CD4-positive, alpha-beta T cell (primary cell): ENCODE results near the gene MAL. TPM values are rescaled to one million over a fixed set of nuclear protein-coding genes. Genes with fewer than 3 reads are reported as not detected.

Source experiments
- ATAC-seq: fragments of 200-7000 bp; cut with Tn5 transposase; one replicate; pipeline ENCODE4 v1.10.0; 2022; ENCODE audit warnings: mild to moderate bottlenecking; ENCODE audit not compliant: poor library complexity
- CTCF ChIA-PET: fragments of 350-600 bp; sonication (Branson Sonifier 250); formaldehyde crosslinking; loops from one replicate; lab custom pipeline; 2021; ENCODE audit warnings: antibody characterized with exemption, inconsistent platforms; lab: Charles Lee
- POLR2A ChIA-PET: fragments of 350-600 bp; sonication (Branson Sonifier 250); formaldehyde crosslinking; loops from one replicate; lab custom pipeline; 2021; ENCODE audit warnings: antibody characterized with exemption, inconsistent platforms; lab: Charles Lee
- DNase-seq, 14 experiments: peaks; one replicate each; pipeline ENCODE4 v3.0.0-alpha.2; 2013 to 2020; ENCODE audit warnings: mixed read lengths in 2 of 14
- H3K27ac ChIP-seq, 2 donors: one replicate each; pipeline versions ENCODE4 v1.5.1 to v1.7.0; 2013; ENCODE audit warnings: low read length in 2 of 2, low read depth in 1 of 2, mild to moderate bottlenecking in 1 of 2
- H3K27me3 ChIP-seq, 2 experiments: 1 replicate in 1 of 2; 2 replicates in 1 of 2; pipeline versions ENCODE4 v1.6.1 to v1.7.0; 2013; ENCODE audit warnings: low read length in 2 of 2, control low read depth in 1 of 2, mild to moderate bottlenecking in 1 of 2, moderate library complexity in 1 of 2; ENCODE audit not compliant: insufficient read depth in 2 of 2, control insufficient read depth in 1 of 2
- H3K36me3 ChIP-seq: one replicate; pipeline ENCODE4 v1.6.1; 2013; ENCODE audit warnings: low read length, control low read depth; ENCODE audit not compliant: insufficient read depth
- H3K4me1 ChIP-seq: one replicate; pipeline ENCODE4 v1.6.1; 2013; ENCODE audit warnings: low read length, control low read depth; ENCODE audit not compliant: insufficient read depth
- H3K4me3 ChIP-seq: one replicate; pipeline ENCODE4 v1.5.1; 2013; ENCODE audit warnings: mild to moderate bottlenecking, low read length, moderate library complexity
- H3K9me3 ChIP-seq, 2 experiments: 1 replicate in 1 of 2; 2 replicates in 1 of 2; pipeline versions ENCODE4 v1.6.1 to v1.7.0; 2013; ENCODE audit warnings: low read length in 2 of 2, mild to moderate bottlenecking in 2 of 2, control low read depth in 1 of 2, moderate library complexity in 1 of 2; ENCODE audit not compliant: control insufficient read depth in 1 of 2, insufficient read depth in 1 of 2
- H3K27ac Mint-ChIP-seq: one replicate; pipeline ENCODE4 v1.8.0; 2020; ENCODE audit warnings: mixed read lengths
- H3K27me3 Mint-ChIP-seq: one replicate; pipeline ENCODE4 v1.8.0; 2021; ENCODE audit warnings: mixed read lengths
- H3K36me3 Mint-ChIP-seq: one replicate; pipeline ENCODE4 v1.8.0; 2021; ENCODE audit warnings: low read depth, mixed read lengths
- H3K4me1 Mint-ChIP-seq: one replicate; pipeline ENCODE4 v1.8.0; 2021; ENCODE audit warnings: low read depth, mixed read lengths
- H3K4me3 Mint-ChIP-seq: one replicate; pipeline ENCODE4 v1.8.0; 2020; ENCODE audit warnings: mild to moderate bottlenecking, mixed read lengths
- H3K9me3 Mint-ChIP-seq: one replicate; pipeline ENCODE4 v1.8.0; 2020; ENCODE audit warnings: mixed read lengths
- CTCF ChIP-seq: fragments of 200-600 bp; IDR thresholded peaks from one replicate; pipeline ENCODE4 v1.8.0; 2022; ENCODE audit warnings: antibody characterized with exemption, mild to moderate bottlenecking
- intact Hi-C, 2 experiments: fragments of 100-400 bp; cut with DNase I in 1 of 2; cut with micrococcal nuclease in 1 of 2; formaldehyde crosslinking; loops; one replicate each; pipeline versions ENCODE4 v1.15.1 to v1.9.0; 2023 to 2025; cut with DNase I, micrococcal nuclease
- total RNA-seq, 174 experiments: library from RNA in 2 of 174; stranded (reverse) in 2 of 174; gene quantifications; one replicate each; pipeline ENCODE4 v1.2.3 and lab custom pipeline; 2021 to 2026

Gene MAL
- total RNA-seq, 2 experiments from 2014 or later, result 101 to 102 TPM

GRCh38 chr2:94982675-94983074, 42.8 kb upstream of the MAL start:
- no peak overlapping the region for H3K27ac ChIP-seq
- POLR2A ChIA-PET, result no interaction called here
- H3K27me3 ChIP-seq, result peaks cover 0 to 6% of the 10 kb centered on the region in 2 experiments
- DNase-seq, result no peak
- H3K9me3 ChIP-seq, result peaks cover 0 to 6% of the 10 kb centered on the region in 2 experiments
- no peak overlapping the region for H3K4me3 ChIP-seq
- intact Hi-C loops, result no loop called here
- no peak overlapping the region for H3K27ac Mint-ChIP-seq
- H3K27me3 Mint-ChIP-seq, result peaks cover 23% of the 10 kb centered on the region
- CTCF ChIA-PET, result no interaction called here
- H3K36me3 Mint-ChIP-seq, result no peaks in the 10 kb centered on the region
- no peak for ATAC-seq
- H3K9me3 Mint-ChIP-seq, result no peaks in the 10 kb centered on the region
- H3K4me1 Mint-ChIP-seq, result no peaks in the 10 kb centered on the region
- TF ChIP-seq CTCF, result no peak
- H3K36me3 ChIP-seq, result no peaks in the 10 kb centered on the region
- H3K4me1 ChIP-seq, result no peaks in the 10 kb centered on the region
- no peak overlapping the region for H3K4me3 Mint-ChIP-seq

GRCh38 chr2:94984964-94985575, 40.4 kb upstream of the MAL start:
- H3K4me1 ChIP-seq, result no peaks in the 10 kb centered on the region
- H3K27ac Mint-ChIP-seq, result no peak overlapping the region
- H3K27ac ChIP-seq, result no peak overlapping the region
- H3K9me3 ChIP-seq, result peaks cover 0 to 4% of the 10 kb centered on the region in 2 experiments
- no peaks in the 10 kb centered on the region for H3K4me1 Mint-ChIP-seq
- DNase-seq (no peak), ATAC-seq (no peak)
- peaks cover 22% of the 10 kb centered on the region for H3K27me3 Mint-ChIP-seq
- H3K36me3 Mint-ChIP-seq, result no peaks in the 10 kb centered on the region
- H3K27me3 ChIP-seq, result peaks cover 0 to 4% of the 10 kb centered on the region in 2 experiments
- H3K36me3 ChIP-seq, result no peaks in the 10 kb centered on the region
- H3K9me3 Mint-ChIP-seq, result no peaks in the 10 kb centered on the region
- intact Hi-C loops, result no loop called here
- ChIA-PET CTCF (no interaction called here), POLR2A (no interaction called here)
- no peak overlapping the region for H3K4me3 ChIP-seq
- TF ChIP-seq CTCF, result no peak
- H3K4me3 Mint-ChIP-seq, result no peak overlapping the region

- DNase-seq (no peak), ATAC-seq (no peak)
- peaks cover 22% of the 10 kb centered on the region for H3K27me3 Mint-ChIP-seq
- Histone ChIP-seq H3K4me1 (no peaks in the 10 kb centered on the region), H3K36me3 (no peaks in the 10 kb centered on the region), H3K27me3 (peaks cover 0 to 4% of the 10 kb centered on the region in 2 experiments), H3K9me3 (no peaks in the 10 kb centered on the region), H3K27ac (no peak overlapping the region), H3K4me3 (no peak overlapping the region)
- H3K9me3 Mint-ChIP-seq, result no peaks in the 10 kb centered on the region
- intact Hi-C loops, result loop anchor here (1.0 kb wide), 1 partner anchor 130 kb away; no protein-coding TSS in a partner anchor
- no peak overlapping the region for H3K27ac Mint-ChIP-seq
- H3K4me1 Mint-ChIP-seq, result no peaks in the 10 kb centered on the region
- ChIA-PET POLR2A (no interaction called here), CTCF (interaction anchor here (1.5 kb wide), 1 partner anchor 130 kb away, joined by 8 read pairs; no protein-coding TSS in a partner anchor)
- no peak for TF ChIP-seq CTCF
- no peaks in the 10 kb centered on the region for H3K36me3 Mint-ChIP-seq
- no peak overlapping the region for H3K4me3 Mint-ChIP-seq
Measured at GRCh38 chr2:94985636-94986035, 39.9 kb upstream of the MAL start.
